ENCODE results near the gene GRID2.

DNA sequence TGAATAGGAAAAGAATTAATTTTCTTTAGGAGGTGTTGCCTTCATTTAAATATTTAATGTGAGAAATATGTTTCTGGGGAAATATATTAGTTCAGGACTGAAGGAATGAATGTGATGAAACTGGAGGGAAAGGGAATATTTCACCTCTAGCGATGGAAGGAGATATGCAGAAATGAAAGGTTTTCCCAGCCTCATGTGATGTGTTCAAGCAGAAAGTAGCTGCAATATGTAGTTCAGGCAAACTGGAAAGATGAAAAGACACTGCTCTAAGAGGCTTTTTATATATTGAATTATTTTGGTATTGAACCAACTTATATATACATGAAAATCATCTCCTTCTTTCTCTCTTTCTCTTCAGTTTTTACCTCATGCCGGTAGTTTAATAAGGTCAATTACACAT, 3.4 kb downstream of the GRID2 start:
- no peak for TF ChIP-seq CTCF (IDR thresholded peaks at IDR 0.05; ENCODE audit: low read length)
- TF ChIP-seq EZH2 (optimal IDR thresholded peaks at IDR 0.05; ENCODE audit: low read depth, low read length): no peak
- no peak for TF ChIP-seq EZH2phosphoT487 (IDR thresholded peaks at IDR 0.05; ENCODE audit: low read length)

Measured in MM.1S (cell line).